Umbilical cord (tissue), 2 donors: ENCODE data around the gene RCL1. TPM values are rescaled to one million over a fixed set of nuclear protein-coding genes. Genes with fewer than 3 reads are reported as not detected.
A peak's percentile ranks its signal among the peaks of the same experiment; 100 is the strongest.

Source experiments
- DNase-seq: peaks from one replicate; pipeline ENCODE4 v3.0.0-alpha.2; 2015; ENCODE audit warnings: low spot score
- total RNA-seq: library from RNA; depleted of rRNA; stranded (reverse); fragments of >200 nt; gene quantifications from one replicate; pipeline ENCODE4 v1.2.3, GENCODE V29; 2014; ENCODE audit warnings: low replicate concordance; ENCODE audit not compliant: insufficient read depth

Gene RCL1
- total RNA-seq, 1 donor from 2014 or later: 20.0 TPM

GRCh38 chr9:4840018-4840417 lies 47.3 kb downstream of the RCL1 start:
- DNase-seq: no peak

GRCh38 chr9:4842213-4842612 lies 49.5 kb downstream of the RCL1 start:
- no peak for DNase-seq

GRCh38 chr9:4842734-4843133 lies 50.0 kb downstream of the RCL1 start:
- DNase-seq: no peak

GRCh38 chr9:4844056-4844838 lies 51.5 kb downstream of the RCL1 start:
- no peak for DNase-seq

GRCh38 chr9:4849369-4849768 lies 56.6 kb downstream of the RCL1 start:
- DNase-seq: no peak

- no peak for DNase-seq
These were observed 58.0 kb downstream of the RCL1 start for GRCh38 chr9:4850603-4851310.

GRCh38 chr9:4852419-4852818 lies 59.7 kb downstream of the RCL1 start:
- DNase-seq: no peak

GRCh38 chr9:4854265-4854590 lies 61.5 kb downstream of the RCL1 start:
- DNase-seq: no peak

GRCh38 chr9:4855841-4856240 lies 63.1 kb downstream of the RCL1 start:
- DNase-seq: peak; percentile 70

GRCh38 chr9:4857163-4857810 lies 64.5 kb downstream of the RCL1 start:
- no peak for DNase-seq

GRCh38 chr9:4859035-4859434 lies 66.3 kb downstream of the RCL1 start:
- DNase-seq: no peak

- DNase-seq: no peak
These were observed 67.6 kb downstream of the RCL1 start for GRCh38 chr9:4860383-4860782.

- no peak for DNase-seq
These were observed 68.4 kb downstream of the RCL1 start for GRCh38 chr9:4861145-4861544.

GRCh38 chr9:4861736-4862451 lies 69.2 kb downstream of the RCL1 start:
- no peak for DNase-seq

- no peak for DNase-seq
These were observed 69.9 kb downstream of the RCL1 start for GRCh38 chr9:4862506-4863250.

- DNase-seq: no peak
These were observed 71.5 kb downstream of the RCL1 start for GRCh38 chr9:4864234-4864661.

- no peak for DNase-seq
These were observed 72.0 kb downstream of the RCL1 start for GRCh38 chr9:4864698-4865097.

- no peak for DNase-seq
These were observed 72.9 kb downstream of the RCL1 start for GRCh38 chr9:4865681-4866080.

- no peak for DNase-seq
These were observed 73.7 kb downstream of the RCL1 start for GRCh38 chr9:4866239-4866969.

- no peak for DNase-seq
These were observed 80.3 kb downstream of the RCL1 start for GRCh38 chr9:4873066-4873465.

- no peak for DNase-seq
These were observed 82.8 kb downstream of the RCL1 start for GRCh38 chr9:4875559-4875958.
